ENCODE data around the gene PTGDS. TPM values are rescaled to one million over a fixed set of nuclear protein-coding genes. Genes with fewer than 3 reads are reported as not detected.
A peak's percentile ranks its signal among the peaks of the same experiment; 100 is the strongest.

Gene PTGDS
- total RNA-seq, 1 donor from 2014 or later: 249 TPM

DNA sequence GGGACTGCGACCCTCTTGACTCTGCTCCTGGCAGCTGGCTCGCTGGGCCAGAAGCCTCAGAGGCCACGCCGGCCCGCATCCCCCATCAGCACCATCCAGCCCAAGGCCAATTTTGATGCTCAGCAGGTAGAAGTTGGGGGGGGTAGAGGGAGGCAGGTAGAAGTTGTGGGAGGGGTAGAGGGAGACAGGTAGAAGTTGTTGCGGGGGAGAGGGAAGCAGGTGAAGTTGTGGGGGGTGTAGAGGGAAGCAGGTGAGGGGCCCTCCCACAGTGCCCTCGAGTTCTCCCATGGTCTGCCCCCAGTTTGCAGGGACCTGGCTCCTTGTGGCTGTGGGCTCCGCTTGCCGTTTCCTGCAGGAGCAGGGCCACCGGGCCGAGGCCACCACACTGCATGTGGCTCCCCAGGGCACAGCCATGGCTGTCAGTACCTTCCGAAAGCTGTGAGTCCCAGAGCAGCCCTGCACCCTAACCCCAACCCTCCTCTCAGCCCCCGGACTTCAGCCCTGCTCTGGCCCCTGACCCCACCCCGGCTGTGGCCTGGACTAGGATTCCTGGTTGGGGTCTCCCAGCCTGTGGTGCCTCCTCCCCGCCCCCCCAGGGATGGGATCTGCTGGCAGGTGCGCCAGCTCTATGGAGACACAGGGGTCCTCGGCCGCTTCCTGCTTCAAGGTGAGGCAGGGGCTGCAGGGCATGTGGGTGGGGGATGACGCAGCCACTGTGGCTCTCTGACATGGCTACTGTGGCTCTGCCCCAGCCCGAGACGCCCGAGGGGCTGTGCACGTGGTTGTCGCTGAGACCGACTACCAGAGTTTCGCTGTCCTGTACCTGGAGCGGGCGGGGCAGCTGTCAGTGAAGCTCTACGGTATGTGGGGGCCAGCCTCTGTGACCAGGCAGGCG, 31.7 kb upstream of the PTGDS start:
- DNase-seq (ENCODE audit: low spot score): no peak

DNA sequence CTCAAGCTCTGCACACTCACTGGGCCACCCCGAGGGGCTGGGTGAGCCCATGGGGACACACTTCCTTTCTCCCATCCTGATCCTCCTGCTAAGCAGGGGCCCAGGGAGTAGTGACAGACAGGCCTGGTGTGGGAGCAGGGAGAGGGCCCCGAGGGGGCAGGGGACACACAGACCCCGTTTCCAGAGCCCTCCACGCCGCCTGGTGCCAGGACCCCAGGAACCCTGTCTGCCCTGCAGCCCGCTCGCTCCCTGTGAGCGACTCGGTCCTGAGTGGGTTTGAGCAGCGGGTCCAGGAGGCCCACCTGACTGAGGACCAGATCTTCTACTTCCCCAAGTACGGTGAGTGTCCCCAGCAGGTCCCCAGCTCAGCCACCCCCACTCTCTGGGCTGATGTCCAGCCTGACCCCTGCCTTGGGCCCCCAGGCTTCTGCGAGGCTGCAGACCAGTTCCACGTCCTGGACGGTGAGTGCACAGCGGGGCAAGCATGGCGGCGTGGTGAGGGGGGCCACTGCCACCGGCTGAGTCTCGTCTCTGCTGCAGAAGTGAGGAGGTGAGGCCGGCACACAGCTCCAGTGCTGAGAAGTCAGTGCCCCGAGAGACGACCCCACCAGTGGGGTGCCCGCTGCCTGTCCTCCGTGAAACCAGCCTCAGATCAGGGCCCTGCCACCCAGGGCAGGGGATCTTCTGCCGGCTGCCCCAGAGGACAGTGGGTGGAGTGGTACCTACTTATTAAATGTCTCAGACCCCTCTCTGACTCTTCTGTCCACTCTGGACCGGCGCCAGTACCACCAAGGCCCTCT, 30.9 kb upstream of the PTGDS start:
- no peak for DNase-seq (ENCODE audit: low spot score)

DNA sequence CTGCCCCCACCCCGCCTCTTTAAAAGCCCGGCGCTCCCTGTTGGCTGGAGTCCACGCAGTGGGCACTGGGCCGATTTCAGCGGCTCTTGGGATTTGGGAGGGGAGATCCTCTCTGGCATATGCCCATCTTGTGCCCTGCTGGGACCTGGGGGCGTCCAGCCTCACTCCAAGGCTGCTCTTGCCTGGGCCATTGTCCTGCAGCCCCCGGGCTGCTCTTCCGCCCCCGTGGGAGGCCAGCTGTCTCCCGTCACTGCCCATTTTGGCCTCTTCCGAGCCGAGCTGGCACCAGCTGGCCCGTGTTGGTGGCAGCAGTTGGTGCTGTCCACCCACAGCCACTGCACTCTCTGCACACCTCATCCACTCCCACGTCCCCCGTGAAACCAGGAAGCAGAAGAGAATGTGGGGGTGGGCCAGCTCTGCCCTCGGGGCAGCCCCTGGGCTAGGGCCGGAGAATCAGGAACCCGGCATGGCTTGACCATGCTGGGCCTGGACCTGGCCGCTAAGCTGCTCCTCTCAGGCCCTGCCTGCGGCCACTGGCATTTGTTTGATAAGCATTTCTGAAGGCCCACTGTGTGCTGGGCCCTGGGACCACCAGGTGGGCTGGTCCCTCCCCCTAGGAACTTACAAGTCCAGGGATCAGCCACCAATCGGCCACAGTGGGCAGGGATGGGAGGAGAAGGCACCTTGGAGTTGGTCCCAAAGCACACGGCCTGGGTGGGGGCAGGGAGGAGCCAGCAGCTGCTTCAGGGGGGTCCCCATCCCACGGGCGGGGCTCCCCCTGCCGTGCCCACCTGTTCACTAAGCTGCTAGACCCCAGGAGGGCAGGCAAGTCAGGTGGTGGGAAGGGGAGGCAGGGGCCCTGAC, 30.0 kb upstream of the PTGDS start:
- DNase-seq (ENCODE audit: low spot score): no peak

DNA sequence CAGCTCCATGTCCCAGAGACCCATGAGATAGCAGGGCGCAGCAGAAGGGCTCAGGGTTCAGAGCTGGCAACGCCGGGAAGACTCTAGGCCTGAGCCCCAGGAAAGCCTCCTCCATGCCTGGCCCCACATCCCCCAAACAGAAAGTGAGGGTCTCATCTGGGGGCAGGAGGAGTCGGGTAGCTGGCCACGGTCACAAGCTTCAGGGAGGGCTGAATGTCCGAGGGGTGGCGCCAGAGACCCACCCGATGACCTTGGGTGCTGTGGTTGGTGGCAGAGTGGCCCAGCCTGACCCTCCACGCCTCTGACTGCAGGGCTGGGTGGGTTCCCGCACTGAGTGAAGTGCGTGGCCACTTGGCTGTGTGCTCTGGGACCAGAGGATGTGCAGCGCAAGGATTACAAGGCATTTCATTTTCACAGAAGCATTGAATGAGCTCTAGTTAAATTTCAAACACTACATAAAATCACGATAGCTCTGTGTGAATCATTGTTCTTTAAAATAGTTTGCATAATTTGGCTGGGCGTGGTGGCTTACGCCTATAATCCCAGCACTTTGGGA, 29.3 kb upstream of the PTGDS start:
- DNase-seq (ENCODE audit: low spot score): no peak

DNA sequence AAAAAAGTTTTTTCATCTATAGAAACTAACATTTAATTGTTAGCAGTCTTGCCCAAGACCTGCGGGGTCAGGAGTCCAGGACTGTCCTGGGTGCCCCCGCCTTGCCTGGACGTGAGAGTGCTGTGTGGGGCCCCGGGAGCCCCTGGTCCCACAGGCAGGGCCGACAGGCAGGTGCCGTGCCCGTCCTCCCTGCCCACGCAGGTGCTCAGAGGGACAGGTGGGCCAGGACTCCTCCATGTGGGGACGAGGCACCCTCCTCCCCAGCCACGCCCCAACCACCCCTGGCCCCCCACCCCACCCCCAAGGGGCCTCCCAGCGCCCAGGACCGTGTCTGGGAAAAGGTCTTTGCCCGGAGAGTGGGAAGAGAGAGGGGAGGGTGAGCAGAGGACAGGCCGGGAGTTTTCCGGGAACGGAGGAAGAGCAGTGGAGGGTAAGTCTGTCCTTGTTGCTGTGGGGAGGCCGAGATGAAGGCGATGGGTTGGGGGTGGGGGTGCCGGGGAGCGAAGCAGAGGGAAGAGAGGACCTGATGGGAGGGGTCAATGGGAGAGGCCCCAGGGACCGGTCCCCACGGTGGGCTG, 28.0 kb upstream of the PTGDS start:
- no peak for DNase-seq (ENCODE audit: low spot score)

DNA sequence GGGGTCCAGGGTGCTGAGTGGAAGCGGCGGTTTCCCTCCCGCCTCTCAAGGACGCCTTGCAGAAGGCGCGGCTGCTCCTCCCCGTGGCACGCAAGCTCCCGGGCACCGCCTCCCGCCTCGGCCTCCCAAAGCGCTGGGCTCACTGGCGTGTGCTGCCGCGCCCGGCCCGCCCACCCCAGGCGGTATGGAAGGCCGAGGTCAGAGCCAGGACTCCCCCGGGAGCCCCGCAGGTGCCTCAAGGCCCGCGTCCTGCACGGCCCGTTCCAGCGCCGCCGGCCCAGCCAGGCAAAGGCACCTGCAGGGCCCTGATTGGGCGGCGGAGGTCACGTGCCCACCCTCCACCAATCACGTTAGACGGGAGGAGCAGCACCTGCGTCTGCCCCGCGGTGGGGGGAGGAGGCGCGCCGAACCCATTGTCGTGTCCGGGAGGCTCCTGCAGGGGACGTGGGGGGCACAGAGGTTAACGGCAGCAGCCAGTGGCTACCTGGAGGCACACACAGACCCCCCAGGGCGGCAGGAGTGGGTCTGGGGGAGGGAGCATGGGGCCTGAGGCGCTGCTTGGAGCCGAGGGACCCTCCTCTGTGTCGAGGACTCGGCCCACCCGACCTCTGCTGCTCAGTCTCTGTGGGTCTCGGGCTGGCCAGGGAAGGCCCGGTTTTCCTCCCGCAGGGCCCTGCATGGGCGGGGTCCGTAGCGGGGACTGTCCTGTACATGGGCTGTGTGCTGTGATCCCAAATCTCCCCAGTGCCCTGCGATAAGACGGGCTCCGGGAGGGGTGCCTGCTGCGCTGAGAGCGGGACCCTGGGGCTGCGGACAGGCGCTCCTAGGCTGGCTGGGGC, 27.3 kb upstream of the PTGDS start:
- peak; percentile 98 for DNase-seq (ENCODE audit: low spot score)

DNA sequence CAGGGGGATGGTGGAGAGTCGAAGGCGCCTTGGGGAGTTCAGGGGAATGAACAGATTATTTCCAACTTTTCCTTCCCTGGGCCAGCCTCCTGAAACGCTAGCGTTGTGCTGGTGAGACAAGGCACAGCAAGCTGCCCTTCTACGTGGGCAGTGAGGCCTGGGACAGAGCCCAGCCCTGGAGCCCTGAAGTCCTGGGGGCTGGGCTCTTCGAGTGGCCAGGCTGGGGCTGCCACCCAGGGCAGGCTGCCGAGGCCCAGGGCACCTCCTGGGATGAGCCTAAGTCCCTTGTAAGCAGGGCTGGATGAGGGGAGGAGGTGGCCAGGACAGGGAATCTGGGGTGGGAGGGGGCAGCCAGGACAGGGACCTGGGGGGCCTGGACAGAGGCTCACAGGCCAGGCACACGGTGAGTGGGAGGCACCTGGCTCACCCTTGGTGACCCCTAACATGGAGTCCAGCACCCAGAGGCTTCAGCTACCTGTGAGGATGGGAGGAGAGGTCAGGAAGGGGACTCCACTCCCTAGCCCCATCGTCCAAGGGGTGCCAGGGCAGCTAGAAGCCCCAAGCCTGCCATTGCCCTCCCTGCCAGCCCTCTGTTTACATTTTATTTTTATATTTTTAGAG, 26.5 kb upstream of the PTGDS start:
- DNase-seq (ENCODE audit: low spot score): no peak

DNA sequence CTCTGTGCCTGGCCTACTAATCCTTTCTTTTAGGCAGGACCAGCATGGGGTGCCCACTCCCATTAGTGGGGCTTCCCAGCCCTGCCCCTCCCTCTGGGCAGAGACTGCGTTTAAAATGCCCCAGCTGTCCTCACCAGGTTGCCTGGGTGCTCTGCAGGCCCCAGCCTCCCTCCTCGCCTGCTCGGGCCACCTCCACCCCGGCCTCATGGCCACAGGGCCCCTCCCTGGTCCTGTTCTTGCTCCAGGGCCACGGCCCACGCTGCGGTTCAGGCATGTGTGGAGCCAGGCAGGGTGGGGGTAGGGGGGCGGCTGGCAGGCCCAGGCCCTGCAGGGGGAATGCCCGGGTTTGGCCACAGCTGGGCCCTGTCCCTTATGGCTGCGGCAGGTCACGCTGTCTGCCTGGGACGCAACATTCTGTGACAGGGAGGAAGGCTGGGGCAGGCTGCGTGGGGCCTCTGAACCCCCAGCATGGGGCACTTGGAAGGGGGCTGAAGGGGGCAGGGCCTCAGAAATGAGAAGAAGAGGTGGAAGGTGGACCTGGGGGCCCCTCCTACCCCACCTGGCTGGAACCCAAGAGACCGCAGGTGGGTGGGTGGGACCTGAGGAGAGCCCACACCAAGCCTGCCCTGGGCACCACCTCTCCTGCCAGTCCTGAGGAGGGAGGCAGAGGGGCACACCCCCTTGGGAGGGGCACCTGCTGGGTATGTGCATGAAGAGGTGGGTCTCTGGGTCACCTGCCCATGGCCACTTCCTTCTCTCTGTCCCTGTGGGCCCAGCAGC, 25.6 kb upstream of the PTGDS start, which contains the start of gene LCN12:
TSS of gene LCN12 (plus strand) at position 733 of the 780 bp plus-strand sequence. CDS start 55 bp downstream, outside the sequence.
- DNase-seq (ENCODE audit: low spot score): no peak

DNA sequence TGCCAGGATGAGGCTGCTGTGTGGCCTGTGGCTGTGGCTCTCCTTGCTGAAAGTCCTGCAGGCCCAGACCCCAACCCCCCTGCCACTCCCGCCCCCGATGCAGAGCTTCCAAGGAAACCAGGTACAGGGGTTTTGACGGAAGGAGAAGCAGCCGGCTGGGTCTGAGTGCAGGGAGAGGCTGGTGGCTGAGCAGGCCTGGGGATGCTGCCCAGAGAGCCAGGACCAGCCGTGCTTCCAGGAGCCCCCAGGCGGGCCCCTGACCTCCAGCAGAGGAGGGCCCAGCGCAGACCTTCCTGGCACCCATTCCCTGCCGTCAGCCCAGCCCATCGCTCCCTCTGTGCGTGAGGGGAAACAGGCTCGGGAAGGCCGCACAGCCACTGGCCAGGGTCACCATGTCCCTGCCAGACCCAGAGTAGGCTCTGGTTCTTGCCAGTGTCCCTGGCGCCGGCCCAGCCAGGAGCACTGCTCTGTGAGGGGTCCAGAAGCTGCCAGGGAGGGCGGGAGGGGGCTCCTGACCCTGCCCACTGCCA, 24.9 kb upstream of the PTGDS start:
- DNase-seq (ENCODE audit: low spot score): no peak

DNA sequence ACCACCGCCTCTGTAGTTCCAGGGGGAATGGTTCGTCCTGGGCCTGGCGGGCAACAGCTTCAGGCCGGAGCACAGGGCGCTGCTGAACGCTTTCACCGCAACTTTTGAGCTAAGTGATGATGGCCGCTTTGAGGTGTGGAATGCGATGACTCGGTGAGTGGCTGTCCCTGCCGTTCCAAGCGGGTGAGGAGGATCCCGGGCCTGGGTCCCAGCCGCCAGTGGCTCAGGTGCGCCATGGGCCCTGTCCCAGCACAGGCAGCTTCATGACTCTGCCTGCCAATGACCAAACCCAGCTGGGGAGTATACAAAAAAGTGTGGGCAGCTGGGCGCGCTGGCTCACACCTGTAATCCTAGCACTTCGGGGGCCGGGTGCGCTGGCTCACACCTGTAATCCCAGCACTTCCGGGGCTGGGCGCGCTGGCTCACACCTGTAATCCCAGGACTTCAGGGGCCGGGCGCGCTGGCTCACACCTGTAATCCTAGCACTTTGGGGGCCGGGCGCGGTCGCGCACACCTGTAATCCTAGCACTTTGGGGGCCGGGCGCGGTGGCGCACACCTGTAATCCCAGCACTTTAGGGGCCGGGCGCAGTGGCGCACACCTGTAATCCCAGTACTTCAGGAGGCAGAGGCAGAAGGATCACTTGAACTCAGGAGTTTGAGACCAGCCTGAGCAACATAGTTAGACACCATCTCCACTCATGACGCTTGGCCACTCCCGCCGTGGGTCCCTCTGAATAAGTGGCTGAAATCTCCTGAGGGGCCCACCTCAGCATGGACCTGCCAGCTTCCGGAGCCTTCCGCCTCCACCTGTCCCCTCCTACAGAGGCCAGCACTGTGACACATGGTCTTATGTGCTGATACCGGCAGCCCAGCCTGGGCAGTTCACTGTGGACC, 24.2 kb upstream of the PTGDS start:
- DNase-seq (ENCODE audit: low spot score): no peak

DNA sequence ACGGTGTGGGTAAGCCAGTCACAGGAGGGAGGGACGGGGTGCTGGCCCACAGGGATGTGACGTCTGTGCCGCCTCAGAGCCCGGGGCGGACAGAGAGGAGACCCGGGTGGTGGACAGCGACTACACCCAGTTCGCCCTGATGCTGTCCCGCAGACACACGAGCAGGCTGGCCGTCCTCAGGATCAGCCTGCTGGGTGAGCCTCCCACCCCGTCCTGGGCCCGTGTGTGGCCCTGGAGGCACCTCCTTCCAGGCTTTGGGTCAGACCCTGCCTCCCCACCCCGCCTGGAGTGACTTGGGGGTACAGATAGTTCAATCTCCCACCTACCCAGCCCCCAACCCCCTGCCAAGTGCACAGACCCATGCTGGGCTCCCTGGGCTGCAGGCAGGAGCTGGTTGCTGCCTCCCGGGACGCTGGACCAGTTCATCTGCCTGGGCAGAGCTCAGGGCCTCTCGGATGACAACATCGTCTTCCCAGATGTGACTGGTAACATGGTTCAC, 23.5 kb upstream of the PTGDS start:
- DNase-seq (ENCODE audit: low spot score): no peak

DNA sequence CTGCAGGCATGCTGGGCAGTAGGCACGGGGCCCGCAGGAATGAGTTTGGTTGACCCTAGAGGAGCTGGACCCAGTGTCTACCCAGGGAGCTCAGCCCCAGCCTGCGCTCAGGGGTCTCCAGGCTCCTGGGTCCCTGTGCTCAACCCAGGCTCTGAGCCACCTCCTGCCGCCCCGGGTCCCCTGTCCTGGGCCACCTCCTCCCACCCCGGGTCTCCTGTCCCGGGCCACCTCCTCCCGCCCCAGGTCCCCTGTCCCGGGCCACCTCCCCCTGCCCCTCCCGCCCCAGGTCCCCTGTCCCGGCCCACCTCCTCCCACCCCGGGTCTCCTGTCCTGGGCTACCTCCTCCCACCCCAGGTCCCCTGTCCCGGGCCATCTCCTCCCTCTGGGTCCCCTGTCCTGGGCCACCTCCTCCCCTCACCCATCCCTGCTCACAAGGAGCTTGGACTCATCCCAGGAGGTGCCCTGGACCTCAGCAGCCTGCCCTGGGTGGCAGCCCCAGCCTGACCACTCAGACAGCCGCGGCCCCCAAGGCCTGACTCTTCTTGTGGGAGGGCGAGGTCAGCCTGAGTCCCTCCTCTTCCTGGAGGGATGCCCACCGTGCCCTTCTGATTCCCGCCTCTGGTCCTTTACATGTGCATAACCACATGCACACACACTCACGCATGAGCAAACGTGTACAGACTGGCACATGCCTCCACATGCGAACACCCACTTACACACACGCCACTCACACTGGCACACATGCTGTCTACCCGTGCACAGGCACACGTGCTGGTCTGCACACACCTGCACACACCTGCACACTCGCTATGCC, 22.8 kb upstream of the PTGDS start:
- DNase-seq (ENCODE audit: low spot score): no peak

DNA sequence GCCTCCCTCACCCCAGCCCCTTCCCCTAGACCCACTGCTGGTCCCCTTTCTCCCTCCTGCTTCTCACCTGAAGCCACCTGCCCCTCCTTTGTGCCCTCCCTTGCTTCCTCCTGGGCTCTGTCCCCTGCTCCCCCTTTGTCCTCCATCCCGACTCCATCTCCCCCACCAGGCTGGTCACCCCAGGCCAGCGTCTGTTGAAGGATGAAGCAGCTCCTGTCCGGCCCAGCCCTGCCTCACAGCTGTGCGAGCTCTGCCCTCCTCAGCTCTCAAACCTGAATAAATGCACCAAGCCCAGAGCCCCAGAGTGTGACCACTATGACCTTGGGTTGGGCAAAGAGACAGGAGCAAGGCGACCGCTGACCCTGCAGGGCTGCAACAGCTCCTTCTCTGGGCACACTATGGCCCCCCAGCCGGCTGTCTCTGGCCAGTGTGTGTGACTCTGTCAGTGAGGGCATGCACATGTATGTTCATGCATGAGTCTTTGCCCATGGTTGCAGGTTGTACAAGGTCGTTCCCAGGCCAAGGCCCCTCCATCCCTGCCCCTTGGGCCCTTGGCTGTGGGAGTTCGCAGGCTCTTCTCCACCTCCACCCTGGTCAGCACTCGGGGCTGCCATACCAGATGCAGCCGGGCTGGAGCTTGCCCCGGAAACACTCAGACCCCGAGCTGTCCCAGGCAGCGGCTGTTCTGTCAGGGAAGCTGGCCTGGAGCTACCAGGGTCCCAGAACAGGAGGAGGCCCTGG, 21.9 kb upstream of the PTGDS start:
- no peak for DNase-seq (ENCODE audit: low spot score)

DNA sequence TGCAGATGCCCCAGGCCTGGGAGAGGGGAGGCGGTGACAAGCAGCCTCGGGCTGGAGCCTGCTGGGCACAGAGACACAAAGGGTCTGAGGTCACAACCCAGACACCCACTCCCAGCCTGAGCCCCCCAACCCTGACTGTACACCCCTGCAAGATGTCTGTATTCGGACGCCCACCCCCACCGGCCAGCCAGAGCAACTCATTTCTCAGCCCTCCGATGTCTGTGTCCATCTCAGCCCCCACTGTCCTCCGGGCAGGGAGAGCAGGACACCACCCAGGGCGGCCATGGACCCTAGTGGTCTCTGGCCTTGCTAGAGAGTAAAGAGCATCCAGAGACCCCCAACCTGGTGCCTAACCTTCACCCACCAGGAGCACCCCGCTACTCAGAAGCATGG, 21.4 kb upstream of the PTGDS start:
- no peak for DNase-seq (ENCODE audit: low spot score)

DNA sequence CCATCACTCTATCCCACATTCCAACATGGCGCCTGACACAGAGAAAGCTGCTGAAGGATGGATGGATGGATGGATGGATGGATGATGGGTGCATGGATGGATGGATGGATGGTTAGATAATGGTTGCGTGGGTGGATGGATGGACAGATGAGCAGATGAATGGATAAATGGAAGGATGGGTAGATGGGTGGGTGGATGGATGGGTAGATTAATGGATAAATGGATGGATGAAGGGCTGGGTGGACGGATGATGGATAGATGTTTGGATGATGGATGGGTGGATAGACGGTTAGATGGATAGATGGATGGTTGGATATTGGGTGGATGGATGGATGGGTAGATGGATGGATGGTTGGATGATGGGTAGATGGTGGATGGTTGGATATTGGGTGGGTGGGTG, 20.7 kb upstream of the PTGDS start:
- DNase-seq (ENCODE audit: low spot score): no peak
